Measurements from ENCODE around the gene SHFL.

DNA sequence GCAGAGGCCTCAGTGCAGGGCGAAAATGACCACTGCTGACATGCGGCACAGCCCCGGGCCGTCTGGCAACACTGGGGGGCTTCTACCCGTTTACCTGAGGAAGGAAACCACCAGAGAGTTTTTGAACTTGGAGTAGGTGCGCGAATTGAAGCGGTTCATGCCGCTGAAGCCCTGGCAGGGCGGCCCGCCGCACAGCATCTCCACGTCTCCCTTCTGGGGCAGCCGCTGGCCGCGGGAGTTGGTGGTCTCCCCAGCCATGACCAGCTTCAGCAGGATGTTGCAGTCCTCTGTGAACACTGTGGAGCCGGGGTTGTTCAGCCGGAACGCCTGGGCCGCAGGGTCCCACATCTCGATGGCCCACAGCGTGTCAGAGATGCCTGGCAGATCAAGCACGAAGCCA is 53.8 kb downstream of the SHFL start:
- no peak for TF ChIP-seq POLR2A (IDR thresholded peaks at IDR 0.05)
- TF ChIP-seq EP300 (IDR thresholded peaks at IDR 0.05), result no peak
- TF ChIP-seq CTCF (IDR thresholded peaks at IDR 0.05), result no peak
- no peak for TF ChIP-seq POLR2AphosphoS5 (IDR thresholded peaks at IDR 0.05)
